Thoracic aorta (tissue), 2 donors: Measurements from ENCODE around the gene FSTL4. TPM values are rescaled to one million over a fixed set of nuclear protein-coding genes. Genes with fewer than 3 reads are reported as not detected.
"Not testable (repeated sequence)": the region's sequence is repeated elsewhere in the genome, so short reads cannot be mapped to it uniquely, and the experiment has no call there.

ENCODE experiments used
- ATAC-seq: fragments of 150-250 bp; one replicate; pipeline ENCODE4 v1.8.0; 2017; ENCODE audit warnings: low read depth; ENCODE audit not compliant: insufficient number of reproducible peaks, low FRiP score
- DNase-seq: peaks from one replicate; pipeline ENCODE4 v3.0.0-alpha.2; 2020; ENCODE audit warnings: low spot score
- H3K27ac ChIP-seq, 2 donors: fragments of 200-600 bp; sonication (generic); 1 replicate in 1 of 2; 2 replicates in 1 of 2; pipeline ENCODE4 v1.5.1; 2016; ENCODE audit warnings: mild to moderate bottlenecking in 2 of 2, moderate library complexity in 2 of 2
- H3K27me3 ChIP-seq: fragments of 200-600 bp; sonication (generic); replicated peaks from 2 replicates; pipeline ENCODE4 v1.6.0; 2016; ENCODE audit warnings: mild to moderate bottlenecking; ENCODE audit not compliant: insufficient read depth
- H3K36me3 ChIP-seq: fragments of 200-600 bp; sonication (generic); one replicate; pipeline ENCODE4 v1.5.1; 2016
- H3K4me1 ChIP-seq, 2 donors: fragments of 200-600 bp; sonication (generic); 1 replicate in 1 of 2; 2 replicates in 1 of 2; pipeline versions ENCODE4 v1.5.1 to v1.6.0; 2016; ENCODE audit warnings: low read depth in 2 of 2, mild to moderate bottlenecking in 1 of 2; ENCODE audit not compliant: control insufficient read depth in 1 of 2
- H3K4me3 ChIP-seq: fragments of 200-600 bp; sonication (generic); 2 replicates; pipeline ENCODE4 v1.5.1; 2016; ENCODE audit warnings: mild to moderate bottlenecking
- H3K9me3 ChIP-seq: fragments of 200-600 bp; sonication (generic); 2 replicates; pipeline ENCODE4 v1.5.1; 2016
- CTCF ChIP-seq: fragments of 200-600 bp; sonication (generic); IDR thresholded peaks from one replicate; pipeline ENCODE4 v1.5.1; 2019; ENCODE audit warnings: antibody characterized with exemption
- total RNA-seq, 2 donors: library from RNA; depleted of rRNA; stranded (reverse); fragments of >200 nt; gene quantifications; one replicate each; pipeline versions ENCODE4 v1.1.0 to v1.2.3, GENCODE V29; 2016

FSTL4 gene
- total RNA-seq, 2 donors from 2014 or later = not detected

DNA sequence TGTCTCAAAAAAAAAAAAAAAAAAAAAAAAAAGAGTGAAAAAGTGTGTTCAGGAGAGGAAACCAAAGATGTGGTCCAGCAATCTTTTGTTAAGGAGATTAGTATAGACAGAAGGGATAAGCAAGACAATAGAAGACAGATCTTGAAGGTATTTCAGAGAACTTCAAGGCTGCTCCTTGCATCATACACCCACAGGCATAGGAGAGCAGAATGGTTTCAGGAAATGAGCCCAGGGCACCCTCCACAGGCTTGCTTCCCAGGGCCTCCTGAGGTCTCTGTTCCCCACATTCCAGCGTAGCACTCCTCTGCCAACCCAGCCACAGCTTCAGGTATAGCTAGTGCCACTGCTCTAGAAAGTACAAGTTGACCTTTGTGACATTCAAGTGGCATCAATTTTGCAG, 65.8 kb downstream of the FSTL4 start:
- no peak for ATAC-seq

DNA sequence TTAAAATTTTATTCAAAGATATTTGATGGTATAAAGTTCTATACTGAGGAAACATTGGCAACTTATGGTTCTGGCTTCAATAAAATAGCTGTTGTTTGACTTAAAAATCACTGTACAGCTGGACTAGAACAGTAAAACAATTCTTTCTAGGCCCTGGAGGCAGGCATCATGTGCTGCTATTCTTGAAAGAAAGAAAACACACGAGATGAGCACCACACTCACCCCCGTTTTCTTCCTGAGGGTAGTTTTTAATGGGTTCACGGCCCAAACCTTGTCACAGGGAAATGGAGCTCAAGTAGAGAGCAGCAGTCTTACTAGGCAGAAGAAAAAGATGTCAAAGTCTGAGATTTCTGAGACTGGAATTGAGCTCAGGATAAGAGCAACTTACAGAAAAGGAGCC, 68.0 kb downstream of the FSTL4 start:
- Histone ChIP-seq H3K27ac (no peak overlapping the region), H3K36me3 (no peaks in the 10 kb centered on the region), H3K9me3 (no peaks in the 10 kb centered on the region), H3K4me3 (no peak overlapping the region), H3K27me3 (no peaks in the 10 kb centered on the region), H3K4me1 (no peaks in the 10 kb centered on the region)
- DNase-seq = no peak
- no peak for ATAC-seq
- TF ChIP-seq CTCF = no peak

More for the DNA sequence above, 65.8 kb downstream of the FSTL4 start:
- Histone ChIP-seq H3K9me3 (no peaks in the 10 kb centered on the region), H3K27ac (no peak overlapping the region), H3K36me3 (no peaks in the 10 kb centered on the region), H3K4me1 (no peaks in the 10 kb centered on the region), H3K27me3 (no peaks in the 10 kb centered on the region), H3K4me3 (no peak overlapping the region)
- DNase-seq = no peak
- no peak for TF ChIP-seq CTCF

- H3K27ac ChIP-seq = no peak overlapping the region
- H3K9me3 ChIP-seq = no peaks in the 10 kb centered on the region
- TF ChIP-seq CTCF = no peak
- ATAC-seq (no peak), DNase-seq (no peak)
- no peaks in the 10 kb centered on the region for H3K4me1 ChIP-seq
- no peaks in the 10 kb centered on the region for H3K27me3 ChIP-seq
- no peak overlapping the region for H3K4me3 ChIP-seq
- no peaks in the 10 kb centered on the region for H3K36me3 ChIP-seq
Observed at GRCh38 chr5:133539818-133540217, 72.5 kb downstream of the FSTL4 start.

- ATAC-seq (no peak), DNase-seq (no peak)
- H3K27me3 ChIP-seq = no peaks in the 10 kb centered on the region
- no peaks in the 10 kb centered on the region for H3K9me3 ChIP-seq
- H3K36me3 ChIP-seq = no peaks in the 10 kb centered on the region
- H3K4me1 ChIP-seq = no peaks in the 10 kb centered on the region
- H3K4me3 ChIP-seq = no peak overlapping the region
- TF ChIP-seq CTCF = no peak
- H3K27ac ChIP-seq = no peak overlapping the region
Observed at GRCh38 chr5:133538718-133539117, 73.6 kb downstream of the FSTL4 start.

GRCh38 chr5:133535241-133535929, 77.0 kb downstream of the FSTL4 start:
- not testable (repeated sequence) for H3K27me3 ChIP-seq, H3K36me3 ChIP-seq, H3K27ac ChIP-seq, ATAC-seq, H3K9me3 ChIP-seq, DNase-seq, H3K4me1 ChIP-seq, H3K4me3 ChIP-seq

GRCh38 chr5:133534566-133534965, 77.8 kb downstream of the FSTL4 start:
- ATAC-seq (no peak), DNase-seq (no peak)
- H3K27me3 ChIP-seq = no peaks in the 10 kb centered on the region
- H3K36me3 ChIP-seq = no peaks in the 10 kb centered on the region
- no peaks in the 10 kb centered on the region for H3K9me3 ChIP-seq
- H3K4me1 ChIP-seq = no peaks in the 10 kb centered on the region
- no peak overlapping the region for H3K27ac ChIP-seq
- no peak overlapping the region for H3K4me3 ChIP-seq
- TF ChIP-seq CTCF = no peak
